MG63 (cell line): Measurements from ENCODE around the gene WDR7. TPM values are rescaled to one million over a fixed set of nuclear protein-coding genes. Genes with fewer than 3 reads are reported as not detected.

Source experiments
- DNase-seq: peaks from one replicate; pipeline ENCODE4 v3.0.0-alpha.2; 2020
- H3K27me3 ChIP-seq: fragments of 250-450 bp; sonication (Bioruptor Pico); 2 replicates; pipeline ENCODE4 v1.5.1; 2020; ENCODE audit warnings: mild to moderate bottlenecking, moderate library complexity
- H3K36me3 ChIP-seq: fragments of 250-450 bp; sonication (Bioruptor Pico); 2 replicates; pipeline ENCODE4 v1.5.1; 2020; ENCODE audit warnings: mild to moderate bottlenecking, moderate library complexity
- H3K4me3 ChIP-seq: fragments of 250-450 bp; sonication (Bioruptor Pico); 2 replicates; pipeline ENCODE4 v1.5.1; 2020; ENCODE audit warnings: mild to moderate bottlenecking, moderate library complexity
- H3K9me3 ChIP-seq: fragments of 250-450 bp; sonication (Bioruptor Pico); 2 replicates; pipeline ENCODE4 v1.5.1; 2020; ENCODE audit warnings: mild to moderate bottlenecking, moderate library complexity
- total RNA-seq: library from RNA; depleted of rRNA; stranded (reverse); fragments of >200 nt; shearing (Covaris generic); gene quantifications from 2 replicates; pipeline ENCODE4 v1.2.3, GENCODE V29; 2014; ENCODE audit warnings: low replicate concordance

WDR7 gene
- total RNA-seq, 1 experiment from 2014 or later, result 4.0 TPM

GRCh38 chr18:56921896-56922480 lies 270.8 kb downstream of the WDR7 start:
- H3K4me3 ChIP-seq, result no peak overlapping the region
- H3K36me3 ChIP-seq, result no peaks in the 10 kb centered on the region
- no peaks in the 10 kb centered on the region for H3K9me3 ChIP-seq
- no peaks in the 10 kb centered on the region for H3K27me3 ChIP-seq
- no peak for DNase-seq

- Histone ChIP-seq H3K36me3 (no peaks in the 10 kb centered on the region), H3K4me3 (no peak overlapping the region), H3K27me3 (no peaks in the 10 kb centered on the region), H3K9me3 (no peaks in the 10 kb centered on the region)
- no peak for DNase-seq
Measured at GRCh38 chr18:56926734-56927133, 275.6 kb downstream of the WDR7 start.

- H3K4me3 ChIP-seq, result no peak overlapping the region
- H3K27me3 ChIP-seq, result no peaks in the 10 kb centered on the region
- no peak for DNase-seq
Measured at GRCh38 chr18:56927786-56928185, 276.6 kb downstream of the WDR7 start.

GRCh38 chr18:56929886-56930285 lies 278.7 kb downstream of the WDR7 start:
- Histone ChIP-seq H3K27me3 (no peaks in the 10 kb centered on the region), H3K36me3 (no peaks in the 10 kb centered on the region), H3K4me3 (no peak overlapping the region), H3K9me3 (no peaks in the 10 kb centered on the region)
- DNase-seq, result no peak

More at GRCh38 chr18:56927786-56928185, 276.6 kb downstream of the WDR7 start:
- no peaks in the 10 kb centered on the region for H3K36me3 ChIP-seq
- H3K9me3 ChIP-seq, result no peaks in the 10 kb centered on the region

- no peaks in the 10 kb centered on the region for H3K27me3 ChIP-seq
- no peak overlapping the region for H3K4me3 ChIP-seq
- DNase-seq, result no peak
- H3K36me3 ChIP-seq, result no peaks in the 10 kb centered on the region
- H3K9me3 ChIP-seq, result no peaks in the 10 kb centered on the region
Measured at GRCh38 chr18:56933472-56933871, 282.3 kb downstream of the WDR7 start.

GRCh38 chr18:56934131-56934530 lies 283.0 kb downstream of the WDR7 start:
- Histone ChIP-seq H3K9me3 (no peaks in the 10 kb centered on the region), H3K27me3 (no peaks in the 10 kb centered on the region), H3K4me3 (no peak overlapping the region), H3K36me3 (no peaks in the 10 kb centered on the region)
- DNase-seq, result no peak

- Histone ChIP-seq H3K9me3 (no peaks in the 10 kb centered on the region), H3K4me3 (no peak overlapping the region), H3K27me3 (no peaks in the 10 kb centered on the region), H3K36me3 (no peaks in the 10 kb centered on the region)
- no peak for DNase-seq
Measured at GRCh38 chr18:56934906-56935305, 283.7 kb downstream of the WDR7 start.

- Histone ChIP-seq H3K27me3 (no peaks in the 10 kb centered on the region), H3K4me3 (no peak overlapping the region), H3K36me3 (no peaks in the 10 kb centered on the region), H3K9me3 (no peaks in the 10 kb centered on the region; the same call in 1 of the 2 replicates)
- DNase-seq, result no peak
Measured at GRCh38 chr18:56935434-56936040, 284.4 kb downstream of the WDR7 start.

GRCh38 chr18:56936457-56936856 lies 285.3 kb downstream of the WDR7 start:
- Histone ChIP-seq H3K27me3 (no peaks in the 10 kb centered on the region), H3K9me3 (no peaks in the 10 kb centered on the region; the same call in 1 of the 2 replicates), H3K36me3 (no peaks in the 10 kb centered on the region), H3K4me3 (no peak overlapping the region)
- no peak for DNase-seq

- Histone ChIP-seq H3K4me3 (no peak overlapping the region), H3K36me3 (no peaks in the 10 kb centered on the region), H3K9me3 (no peaks in the 10 kb centered on the region; the same call in 1 of the 2 replicates), H3K27me3 (no peaks in the 10 kb centered on the region)
- no peak for DNase-seq
Measured at GRCh38 chr18:56937874-56938430, 286.8 kb downstream of the WDR7 start.

- H3K27me3 ChIP-seq, result no peaks in the 10 kb centered on the region
- no peak overlapping the region for H3K4me3 ChIP-seq
- DNase-seq, result no peak
- H3K9me3 ChIP-seq, result no peaks in the 10 kb centered on the region
- H3K36me3 ChIP-seq, result no peaks in the 10 kb centered on the region
Measured at GRCh38 chr18:56945171-56946083, 294.3 kb downstream of the WDR7 start.

- no peak overlapping the region for H3K4me3 ChIP-seq
- DNase-seq, result no peak
- no peaks in the 10 kb centered on the region for H3K27me3 ChIP-seq
- H3K36me3 ChIP-seq, result no peaks in the 10 kb centered on the region
- no peaks in the 10 kb centered on the region for H3K9me3 ChIP-seq
Measured at GRCh38 chr18:56947236-56947635, 296.1 kb downstream of the WDR7 start.

GRCh38 chr18:56952026-56952425 lies 300.9 kb downstream of the WDR7 start:
- no peak overlapping the region for H3K4me3 ChIP-seq
- no peak for DNase-seq
- no peaks in the 10 kb centered on the region for H3K9me3 ChIP-seq
- no peaks in the 10 kb centered on the region for H3K36me3 ChIP-seq
- no peaks in the 10 kb centered on the region for H3K27me3 ChIP-seq

- Histone ChIP-seq H3K9me3 (no peaks in the 10 kb centered on the region), H3K4me3 (no peak overlapping the region), H3K36me3 (no peaks in the 10 kb centered on the region), H3K27me3 (no peaks in the 10 kb centered on the region)
- DNase-seq, result no peak
Measured at GRCh38 chr18:56953428-56954198, 302.5 kb downstream of the WDR7 start.

GRCh38 chr18:56955490-56955889 lies 304.3 kb downstream of the WDR7 start:
- H3K9me3 ChIP-seq, result no peaks in the 10 kb centered on the region
- no peak overlapping the region for H3K4me3 ChIP-seq
- H3K27me3 ChIP-seq, result no peaks in the 10 kb centered on the region
- DNase-seq, result no peak
- H3K36me3 ChIP-seq, result no peaks in the 10 kb centered on the region

- H3K27me3 ChIP-seq, result no peaks in the 10 kb centered on the region
- DNase-seq, result no peak
- no peak overlapping the region for H3K4me3 ChIP-seq
- H3K9me3 ChIP-seq, result no peaks in the 10 kb centered on the region
- no peaks in the 10 kb centered on the region for H3K36me3 ChIP-seq
Measured at GRCh38 chr18:56959120-56959519, 308.0 kb downstream of the WDR7 start.
